Astrocyte (in vitro differentiated cells and primary cell): ENCODE measurements around the gene BARHL2. TPM values are rescaled to one million over a fixed set of nuclear protein-coding genes. Genes with fewer than 3 reads are reported as not detected.
A peak's percentile ranks its signal among the peaks of the same experiment; 100 is the strongest.

Experiments used
- DNase-seq: peaks from one replicate; pipeline ENCODE4 v3.0.0-alpha.2; 2010; ENCODE audit warnings: low read depth
- FAIRE-seq: peaks from 2 replicates; lab custom pipeline; 2011; peaks lifted over from hg19 to GRCh38; lab: Jason Lieb, UNC
- H2AFZ ChIP-seq: 2 replicates; pipeline ENCODE4 v1.6.0; 2012; ENCODE audit warnings: low read depth, low read length, inconsistent platforms
- H3K27ac ChIP-seq: 2 replicates; pipeline ENCODE4 v1.5.1; 2011; ENCODE audit warnings: low read depth, low read length, inconsistent platforms
- H3K27me3 ChIP-seq: 2 replicates; pipeline ENCODE4 v1.6.0; 2011; ENCODE audit warnings: low read length, inconsistent platforms; ENCODE audit not compliant: insufficient read depth
- H3K36me3 ChIP-seq: 2 replicates; pipeline ENCODE4 v1.5.1; 2011; ENCODE audit warnings: low read length, inconsistent platforms; ENCODE audit not compliant: insufficient read depth
- H3K4me1 ChIP-seq: 2 replicates; pipeline ENCODE4 v1.5.1; 2011; ENCODE audit warnings: low read length, inconsistent platforms; ENCODE audit not compliant: insufficient read depth
- H3K4me2 ChIP-seq: 2 replicates; pipeline ENCODE4 v1.6.0; 2012; ENCODE audit warnings: low read length, inconsistent platforms
- H3K4me3 ChIP-seq: 2 replicates; pipeline ENCODE4 v1.5.1; 2011; ENCODE audit warnings: low read depth, mild to moderate bottlenecking, low read length, inconsistent platforms; ENCODE audit not compliant: insufficient read depth
- H3K79me2 ChIP-seq: 2 replicates; pipeline ENCODE4 v1.6.0; 2012; ENCODE audit warnings: mild to moderate bottlenecking, low read length, inconsistent platforms; ENCODE audit not compliant: insufficient read depth
- H3K9ac ChIP-seq: 2 replicates; pipeline ENCODE4 v1.6.0; 2012; ENCODE audit warnings: mild to moderate bottlenecking, low read length, inconsistent platforms
- H3K9me3 ChIP-seq: 2 replicates; pipeline ENCODE4 v1.5.1; 2012; ENCODE audit warnings: low read depth, mild to moderate bottlenecking, low read length, inconsistent platforms; ENCODE audit not compliant: insufficient read depth
- H4K20me1 ChIP-seq: 2 replicates; pipeline ENCODE4 v1.6.0; 2012; ENCODE audit warnings: low read length, inconsistent platforms; ENCODE audit not compliant: insufficient read depth
- H3K27ac Mint-ChIP-seq: one replicate; pipeline ENCODE4 v1.8.0; 2021; ENCODE audit warnings: mild to moderate bottlenecking, mixed read lengths; ENCODE audit not compliant: unreplicated experiment
- H3K27me3 Mint-ChIP-seq: one replicate; pipeline ENCODE4 v1.8.0; 2021; ENCODE audit warnings: low read depth, mixed read lengths; ENCODE audit not compliant: unreplicated experiment
- H3K36me3 Mint-ChIP-seq: one replicate; pipeline ENCODE4 v1.8.0; 2021; ENCODE audit warnings: low read depth, mixed read lengths; ENCODE audit not compliant: unreplicated experiment
- H3K4me1 Mint-ChIP-seq: one replicate; pipeline ENCODE4 v1.8.0; 2021; ENCODE audit warnings: low read depth, mixed read lengths; ENCODE audit not compliant: unreplicated experiment
- H3K4me3 Mint-ChIP-seq: one replicate; pipeline ENCODE4 v1.8.0; 2021; ENCODE audit warnings: mild to moderate bottlenecking, moderate library complexity, mixed read lengths; ENCODE audit not compliant: unreplicated experiment
- H3K9me3 Mint-ChIP-seq: one replicate; pipeline ENCODE4 v1.8.0; 2021; ENCODE audit warnings: mild to moderate bottlenecking, mixed read lengths; ENCODE audit not compliant: unreplicated experiment
- CTCF ChIP-seq: IDR thresholded peaks from 2 replicates; pipeline ENCODE4 v1.5.1; 2011; ENCODE audit warnings: low read depth, mild to moderate bottlenecking, inconsistent platforms, low read length, moderate library complexity; ENCODE audit not compliant: insufficient read depth
- EZH2 ChIP-seq: IDR thresholded peaks from 2 replicates; pipeline ENCODE4 v1.6.1; 2012; ENCODE audit warnings: mild to moderate bottlenecking, low read length, inconsistent platforms; ENCODE audit not compliant: insufficient read depth
- total RNA-seq: library from RNA; stranded (reverse); gene quantifications from 2 replicates; pipeline ENCODE4 v1.2.1, GENCODE V29; 2021

The BARHL2 gene
- total RNA-seq, 1 donor from 2014 or later, result not detected

GRCh38 chr1:90708826-90709225 is 8.3 kb downstream of the BARHL2 start:
- Histone ChIP-seq H4K20me1 (no peaks in the 10 kb centered on the region), H3K9me3 (no peaks in the 10 kb centered on the region), H3K4me1 (no peaks in the 10 kb centered on the region), H2AFZ (no peak overlapping the region), H3K27ac (no peak overlapping the region), H3K79me2 (no peaks in the 10 kb centered on the region), H3K27me3 (peaks cover 90% of the 10 kb centered on the region), H3K4me2 (no peak overlapping the region), H3K4me3 (no peak overlapping the region), H3K9ac (no peak overlapping the region), H3K36me3 (no peaks in the 10 kb centered on the region)
- FAIRE-seq (no peak), DNase-seq (no peak)
- Mint-ChIP-seq H3K4me1 (peaks cover 3% of the 10 kb centered on the region), H3K4me3 (no peak overlapping the region), H3K9me3 (peaks cover 9% of the 10 kb centered on the region), H3K27me3 (peaks cover 89% of the 10 kb centered on the region), H3K27ac (no peak overlapping the region), H3K36me3 (no peaks in the 10 kb centered on the region)
- TF ChIP-seq CTCF (no peak), EZH2 (no peak)

- Mint-ChIP-seq H3K27ac (no peak overlapping the region), H3K36me3 (no peaks in the 10 kb centered on the region), H3K9me3 (peaks cover 9% of the 10 kb centered on the region), H3K4me1 (peaks cover 3% of the 10 kb centered on the region), H3K27me3 (peaks cover 86% of the 10 kb centered on the region), H3K4me3 (no peak overlapping the region)
- H3K9ac ChIP-seq, result no peak overlapping the region
- no peaks in the 10 kb centered on the region for H3K36me3 ChIP-seq
- H4K20me1 ChIP-seq, result no peaks in the 10 kb centered on the region
- H3K27me3 ChIP-seq, result peaks cover 85% of the 10 kb centered on the region
- no peak overlapping the region for H3K4me3 ChIP-seq
- H3K79me2 ChIP-seq, result no peaks in the 10 kb centered on the region
- H3K4me1 ChIP-seq, result no peaks in the 10 kb centered on the region
- TF ChIP-seq EZH2, result no peak
- no peak for TF ChIP-seq CTCF
- no peak overlapping the region for H2AFZ ChIP-seq
- H3K4me2 ChIP-seq, result no peak overlapping the region
- H3K9me3 ChIP-seq, result no peaks in the 10 kb centered on the region
- DNase-seq (no peak), FAIRE-seq (no peak)
- no peak overlapping the region for H3K27ac ChIP-seq
Observed at GRCh38 chr1:90708236-90708786, 8.8 kb downstream of the BARHL2 start.

- Histone ChIP-seq H3K79me2 (no peaks in the 10 kb centered on the region), H4K20me1 (no peaks in the 10 kb centered on the region), H3K4me1 (no peaks in the 10 kb centered on the region), H3K4me2 (peak overlapping the region; percentile 77), H3K4me3 (no peak overlapping the region), H3K36me3 (no peaks in the 10 kb centered on the region), H2AFZ (no peak overlapping the region), H3K27me3 (peaks cover 75% of the 10 kb centered on the region), H3K9ac (no peak overlapping the region), H3K9me3 (no peaks in the 10 kb centered on the region), H3K27ac (no peak overlapping the region)
- Mint-ChIP-seq H3K27me3 (peaks cover 80% of the 10 kb centered on the region), H3K27ac (no peak overlapping the region), H3K36me3 (no peaks in the 10 kb centered on the region), H3K9me3 (peaks cover 9% of the 10 kb centered on the region), H3K4me3 (peak overlapping the region; percentile 78), H3K4me1 (peaks cover 3% of the 10 kb centered on the region)
- TF ChIP-seq EZH2 (no peak), CTCF (no peak)
- DNase-seq (peak; percentile 12), FAIRE-seq (no peak)
Observed at GRCh38 chr1:90707363-90707710, 9.8 kb downstream of the BARHL2 start.
